Measurements from ENCODE around the gene NAT8L.
A peak's percentile ranks its signal among the peaks of the same experiment; 100 is the strongest.
"Not testable (repeated sequence)": the region's sequence is repeated elsewhere in the genome, so short reads cannot be mapped to it uniquely, and the experiment has no call there.

Gene NAT8L

GRCh38 chr4:2059046-2059725 is at the start of gene NAT8L:
Gene NAT8L, plus strand, starts transcription at chr4:2059327. Its CDS starts 185 bp downstream, at chr4:2059512.
- no peak within 1 kb of the TSS for H3K4me3 ChIP-seq (replicated peaks; ENCODE audit: low read depth, low read length)
- DNase-seq (ENCODE audit: low read depth): no peak
- TF ChIP-seq CTCF (IDR thresholded peaks at IDR 0.05; ENCODE audit: low read length, missing control alignments): no peak

GRCh38 chr4:2009651-2010233 is 49.4 kb upstream of the NAT8L start:
- peak; percentile 57 for DNase-seq (ENCODE audit: low read depth)
- TF ChIP-seq CTCF (IDR thresholded peaks at IDR 0.05; ENCODE audit: low read length, missing control alignments): peak; percentile 21
- H3K4me3 ChIP-seq (replicated peaks; ENCODE audit: low read depth, low read length): peak overlapping the region; percentile 96

- DNase-seq (ENCODE audit: low read depth): peak; percentile 39
- no peak overlapping the region for H3K4me3 ChIP-seq (replicated peaks; ENCODE audit: low read depth, low read length)
- no peak for TF ChIP-seq CTCF (IDR thresholded peaks at IDR 0.05; ENCODE audit: low read length, missing control alignments)
Measured at GRCh38 chr4:2011583-2011982, 47.5 kb upstream of the NAT8L start.

- DNase-seq (ENCODE audit: low read depth): no peak
Measured at GRCh38 chr4:2015008-2015407, 44.1 kb upstream of the NAT8L start.

GRCh38 chr4:2021358-2022018 is 37.6 kb upstream of the NAT8L start:
- peak; percentile 77 for DNase-seq (ENCODE audit: low read depth)
- H3K4me3 ChIP-seq (replicated peaks; ENCODE audit: low read depth, low read length): peak overlapping the region; percentile 30

More at GRCh38 chr4:2015008-2015407, 44.1 kb upstream of the NAT8L start:
- no peak overlapping the region for H3K4me3 ChIP-seq (replicated peaks; ENCODE audit: low read depth, low read length)
- TF ChIP-seq CTCF (IDR thresholded peaks at IDR 0.05; ENCODE audit: low read length, missing control alignments): no peak

- no peak overlapping the region for H3K4me3 ChIP-seq (replicated peaks; ENCODE audit: low read depth, low read length)
- no peak for DNase-seq (ENCODE audit: low read depth)
- TF ChIP-seq CTCF (IDR thresholded peaks at IDR 0.05; ENCODE audit: low read length, missing control alignments): no peak
Measured at GRCh38 chr4:2024683-2025082, 34.4 kb upstream of the NAT8L start.

- H3K4me3 ChIP-seq (replicated peaks; ENCODE audit: low read depth, low read length): no peak overlapping the region
- no peak for DNase-seq (ENCODE audit: low read depth)
- TF ChIP-seq CTCF (IDR thresholded peaks at IDR 0.05; ENCODE audit: low read length, missing control alignments): no peak
Measured at GRCh38 chr4:2025817-2026216, 33.3 kb upstream of the NAT8L start.

- not testable (repeated sequence) for DNase-seq (ENCODE audit: low read depth); H3K4me3 ChIP-seq (replicated peaks; ENCODE audit: low read depth, low read length)
Measured at GRCh38 chr4:2027120-2027519, 32.0 kb upstream of the NAT8L start.

- DNase-seq (ENCODE audit: low read depth); H3K4me3 ChIP-seq (replicated peaks; ENCODE audit: low read depth, low read length): not testable (repeated sequence)
Measured at GRCh38 chr4:2031161-2031560, 28.0 kb upstream of the NAT8L start.
